ENCODE measurements around the gene DOCK8.

The DOCK8 gene

DNA sequence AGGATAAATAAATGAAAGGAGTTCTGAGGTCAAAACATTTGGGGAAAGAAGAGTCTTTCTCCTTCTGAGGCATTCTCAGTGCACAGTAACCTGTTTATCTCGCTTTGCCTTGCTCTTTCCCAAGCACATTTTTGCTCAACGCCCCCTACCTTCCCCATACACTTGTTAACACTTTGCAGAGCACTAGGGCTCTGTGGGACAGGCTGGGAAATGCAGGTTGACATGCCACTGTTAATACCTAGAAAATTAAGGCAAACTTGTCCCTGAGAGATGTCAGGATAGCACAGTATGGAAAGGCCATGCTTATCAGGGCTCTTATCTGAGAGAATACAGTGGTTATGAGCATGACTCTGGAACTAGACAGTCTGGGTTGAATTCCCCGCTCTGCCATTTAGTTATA, 152.0 kb downstream of the DOCK8 start:
- Histone ChIP-seq H3K4me1 (ENCODE audit: control insufficient read depth, insufficient read depth, low read length) (no peaks in the 10 kb centered on the region), H3K4me3 (ENCODE audit: low read length in 2 of 2) (no peak overlapping the region), H3K9me3 (ENCODE audit: control insufficient read depth in 2 of 2, low read length in 2 of 2) (no peaks in the 10 kb centered on the region), H3K9ac (ENCODE audit: low read length in 2 of 2) (no peak overlapping the region), H3K27me3 (ENCODE audit: control insufficient read depth in 1 of 2, insufficient read depth in 2 of 2, low read length in 2 of 2) (no peaks in the 10 kb centered on the region), H3K36me3 (ENCODE audit: control insufficient read depth in 2 of 2, insufficient read depth in 2 of 2, low read length in 2 of 2) (no peaks in the 10 kb centered on the region), H3K27ac (ENCODE audit: low read length) (no peak overlapping the region)

- Histone ChIP-seq H3K27ac (ENCODE audit: low read length) (no peak overlapping the region), H3K4me3 (ENCODE audit: low read length in 2 of 2) (no peak overlapping the region), H3K9me3 (ENCODE audit: control insufficient read depth in 2 of 2, low read length in 2 of 2) (no peaks in the 10 kb centered on the region), H3K9ac (ENCODE audit: low read length in 2 of 2) (no peak overlapping the region), H3K27me3 (ENCODE audit: control insufficient read depth in 1 of 2, insufficient read depth in 2 of 2, low read length in 2 of 2) (no peaks in the 10 kb centered on the region), H3K4me1 (ENCODE audit: control insufficient read depth, insufficient read depth, low read length) (no peaks in the 10 kb centered on the region), H3K36me3 (ENCODE audit: control insufficient read depth in 2 of 2, insufficient read depth in 2 of 2, low read length in 2 of 2) (no peaks in the 10 kb centered on the region)
These were observed 155.4 kb downstream of the DOCK8 start for GRCh38 chr9:370086-370485.

- no peaks in the 10 kb centered on the region for H3K36me3 ChIP-seq (ENCODE audit: control insufficient read depth in 2 of 2, insufficient read depth in 2 of 2, low read length in 2 of 2)
- no peaks in the 10 kb centered on the region for H3K4me1 ChIP-seq (ENCODE audit: control insufficient read depth, insufficient read depth, low read length)
- no peak overlapping the region for H3K9ac ChIP-seq (ENCODE audit: low read length in 2 of 2)
- H3K9me3 ChIP-seq (ENCODE audit: control insufficient read depth in 2 of 2, low read length in 2 of 2): no peaks in the 10 kb centered on the region
- no peak overlapping the region for H3K4me3 ChIP-seq (ENCODE audit: low read length in 2 of 2)
- H3K27me3 ChIP-seq (ENCODE audit: control insufficient read depth in 1 of 2, insufficient read depth in 2 of 2, low read length in 2 of 2): no peaks in the 10 kb centered on the region
- H3K27ac ChIP-seq (ENCODE audit: low read length): no peak overlapping the region
These were observed 156.7 kb downstream of the DOCK8 start for GRCh38 chr9:371349-371748.

GRCh38 chr9:372128-372527, 157.5 kb downstream of the DOCK8 start:
- Histone ChIP-seq H3K4me3 (ENCODE audit: low read length in 2 of 2) (no peak overlapping the region), H3K36me3 (ENCODE audit: control insufficient read depth in 2 of 2, insufficient read depth in 2 of 2, low read length in 2 of 2) (no peaks in the 10 kb centered on the region), H3K9me3 (ENCODE audit: control insufficient read depth in 2 of 2, low read length in 2 of 2) (no peaks in the 10 kb centered on the region), H3K27me3 (ENCODE audit: control insufficient read depth in 1 of 2, insufficient read depth in 2 of 2, low read length in 2 of 2) (peaks cover 0 to 2% of the 10 kb centered on the region in 2 donors), H3K9ac (ENCODE audit: low read length in 2 of 2) (no peak overlapping the region), H3K4me1 (ENCODE audit: control insufficient read depth, insufficient read depth, low read length) (no peaks in the 10 kb centered on the region), H3K27ac (ENCODE audit: low read length) (no peak overlapping the region)

DNA sequence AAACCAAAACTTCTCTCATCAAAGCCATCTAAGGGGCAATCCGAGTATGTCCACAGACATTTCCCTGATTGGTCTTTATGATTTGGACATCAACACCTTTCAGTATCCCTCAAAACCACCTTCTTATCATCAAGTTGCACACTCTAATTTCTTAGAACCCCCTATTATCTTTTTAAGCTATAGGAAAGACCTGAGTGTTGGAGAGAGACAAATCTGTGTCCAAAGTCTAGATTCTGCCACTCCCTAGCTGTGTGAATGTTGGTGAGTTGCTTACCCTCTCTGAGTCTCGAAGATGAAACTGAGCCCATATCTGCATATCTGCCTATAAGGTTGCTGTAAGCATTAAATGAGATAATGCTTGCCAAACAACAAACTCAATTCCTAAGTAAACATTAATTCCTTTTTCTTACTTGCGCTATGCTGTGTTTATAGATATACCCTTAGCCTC, 159.1 kb downstream of the DOCK8 start:
- Histone ChIP-seq H3K27ac (ENCODE audit: low read length) (no peak overlapping the region), H3K4me3 (ENCODE audit: low read length in 2 of 2) (no peak overlapping the region), H3K9ac (ENCODE audit: low read length in 2 of 2) (no peak overlapping the region), H3K4me1 (ENCODE audit: control insufficient read depth, insufficient read depth, low read length) (no peaks in the 10 kb centered on the region), H3K36me3 (ENCODE audit: control insufficient read depth in 2 of 2, insufficient read depth in 2 of 2, low read length in 2 of 2) (no peaks in the 10 kb centered on the region), H3K27me3 (ENCODE audit: control insufficient read depth in 1 of 2, insufficient read depth in 2 of 2, low read length in 2 of 2) (peaks cover 0 to 9% of the 10 kb centered on the region in 2 donors), H3K9me3 (ENCODE audit: control insufficient read depth in 2 of 2, low read length in 2 of 2) (no peaks in the 10 kb centered on the region)

DNA sequence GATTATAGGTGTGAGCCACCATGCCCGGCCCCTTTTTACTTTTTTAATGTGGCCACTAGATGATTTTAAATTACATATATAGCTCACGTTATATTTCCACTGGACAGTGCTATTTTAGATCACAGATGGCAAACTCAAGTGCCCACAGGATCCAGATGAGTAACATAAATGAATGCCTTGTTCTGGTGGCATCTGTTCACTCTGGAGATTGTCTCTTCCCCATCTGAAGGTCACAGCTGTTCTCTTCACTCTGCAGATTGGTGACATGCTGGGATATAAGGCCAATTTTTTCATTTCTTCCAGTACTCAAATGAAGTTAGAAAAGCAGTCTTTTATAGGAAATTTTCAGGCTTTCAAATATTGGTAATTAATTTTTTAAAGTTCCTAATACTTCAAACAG, 160.1 kb downstream of the DOCK8 start:
- Histone ChIP-seq H3K27ac (ENCODE audit: low read length) (no peak overlapping the region), H3K4me1 (ENCODE audit: control insufficient read depth, insufficient read depth, low read length) (no peaks in the 10 kb centered on the region), H3K4me3 (ENCODE audit: low read length in 2 of 2) (no peak overlapping the region), H3K9ac (ENCODE audit: low read length in 2 of 2) (no peak overlapping the region), H3K27me3 (ENCODE audit: control insufficient read depth in 1 of 2, insufficient read depth in 2 of 2, low read length in 2 of 2) (peaks cover 0 to 13% of the 10 kb centered on the region in 2 donors), H3K36me3 (ENCODE audit: control insufficient read depth in 2 of 2, insufficient read depth in 2 of 2, low read length in 2 of 2) (no peaks in the 10 kb centered on the region), H3K9me3 (ENCODE audit: control insufficient read depth in 2 of 2, low read length in 2 of 2) (no peaks in the 10 kb centered on the region)

DNA sequence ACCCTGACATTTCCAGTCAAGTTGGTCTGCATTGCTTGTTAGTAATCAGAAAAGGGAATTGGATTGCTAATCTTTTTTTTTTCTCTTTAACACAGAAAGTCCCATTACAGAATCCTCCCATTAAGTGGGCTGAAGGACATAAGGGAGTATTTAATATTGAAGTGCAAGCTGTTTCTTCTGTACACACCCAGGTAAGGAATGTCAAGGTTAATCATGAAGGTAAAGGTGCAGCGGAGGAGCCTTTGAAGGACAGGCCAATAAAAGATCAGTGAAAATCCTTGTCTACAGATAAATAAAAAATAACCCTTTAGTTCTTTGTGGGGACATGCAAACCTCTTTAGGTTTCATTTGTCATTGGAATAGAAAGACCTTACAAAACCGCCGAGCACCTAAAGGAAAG, 161.4 kb downstream of the DOCK8 start:
- H3K9ac ChIP-seq (ENCODE audit: low read length in 2 of 2): no peak overlapping the region
- peaks cover 0 to 13% of the 10 kb centered on the region in 2 donors for H3K27me3 ChIP-seq (ENCODE audit: control insufficient read depth in 1 of 2, insufficient read depth in 2 of 2, low read length in 2 of 2)
- H3K27ac ChIP-seq (ENCODE audit: low read length): no peak overlapping the region
- H3K36me3 ChIP-seq (ENCODE audit: control insufficient read depth in 2 of 2, insufficient read depth in 2 of 2, low read length in 2 of 2): no peaks in the 10 kb centered on the region
- no peaks in the 10 kb centered on the region for H3K4me1 ChIP-seq (ENCODE audit: control insufficient read depth, insufficient read depth, low read length)
- no peak overlapping the region for H3K4me3 ChIP-seq (ENCODE audit: low read length in 2 of 2)
- no peaks in the 10 kb centered on the region for H3K9me3 ChIP-seq (ENCODE audit: control insufficient read depth in 2 of 2, low read length in 2 of 2)

GRCh38 chr9:378263-378662, 163.6 kb downstream of the DOCK8 start:
- Histone ChIP-seq H3K4me3 (ENCODE audit: low read length in 2 of 2) (no peak overlapping the region), H3K27me3 (ENCODE audit: control insufficient read depth in 1 of 2, insufficient read depth in 2 of 2, low read length in 2 of 2) (peaks cover 0 to 13% of the 10 kb centered on the region in 2 donors), H3K9me3 (ENCODE audit: control insufficient read depth in 2 of 2, low read length in 2 of 2) (no peaks in the 10 kb centered on the region), H3K9ac (ENCODE audit: low read length in 2 of 2) (no peak overlapping the region), H3K27ac (ENCODE audit: low read length) (no peak overlapping the region), H3K4me1 (ENCODE audit: control insufficient read depth, insufficient read depth, low read length) (no peaks in the 10 kb centered on the region), H3K36me3 (ENCODE audit: control insufficient read depth in 2 of 2, insufficient read depth in 2 of 2, low read length in 2 of 2) (no peaks in the 10 kb centered on the region)

DNA sequence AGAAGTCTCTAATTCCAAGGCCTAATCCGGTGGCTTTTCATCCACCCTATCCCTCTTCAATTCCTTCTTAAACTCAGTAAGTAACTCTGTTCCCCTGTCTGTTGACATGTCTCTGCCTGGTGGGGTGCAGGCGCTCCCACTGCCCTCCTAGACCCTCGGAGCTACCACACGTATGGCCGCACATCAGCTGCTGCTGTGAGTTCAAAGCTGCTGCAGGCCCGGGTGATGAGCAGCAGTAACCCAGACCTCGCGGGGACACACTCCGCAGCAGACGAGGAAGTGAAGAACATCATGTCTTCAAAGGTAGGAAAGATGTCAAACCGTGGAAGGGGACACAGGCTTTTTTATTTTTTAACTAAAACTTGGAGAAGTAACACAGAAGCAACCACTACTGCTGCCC, 167.7 kb downstream of the DOCK8 start:
- no peak overlapping the region for H3K9ac ChIP-seq (ENCODE audit: low read length in 2 of 2)
- H3K4me3 ChIP-seq (ENCODE audit: low read length in 2 of 2): no peak overlapping the region
- no peaks in the 10 kb centered on the region for H3K9me3 ChIP-seq (ENCODE audit: control insufficient read depth in 2 of 2, low read length in 2 of 2)
- peaks cover 0 to 11% of the 10 kb centered on the region in 2 donors for H3K27me3 ChIP-seq (ENCODE audit: control insufficient read depth in 1 of 2, insufficient read depth in 2 of 2, low read length in 2 of 2)
- H3K4me1 ChIP-seq (ENCODE audit: control insufficient read depth, insufficient read depth, low read length): no peaks in the 10 kb centered on the region
- no peaks in the 10 kb centered on the region for H3K36me3 ChIP-seq (ENCODE audit: control insufficient read depth in 2 of 2, insufficient read depth in 2 of 2, low read length in 2 of 2)
- no peak overlapping the region for H3K27ac ChIP-seq (ENCODE audit: low read length)

- H3K36me3 ChIP-seq (ENCODE audit: control insufficient read depth in 2 of 2, insufficient read depth in 2 of 2, low read length in 2 of 2): no peaks in the 10 kb centered on the region
- no peak overlapping the region for H3K4me3 ChIP-seq (ENCODE audit: low read length in 2 of 2)
- no peaks in the 10 kb centered on the region for H3K9me3 ChIP-seq (ENCODE audit: control insufficient read depth in 2 of 2, low read length in 2 of 2)
- no peaks in the 10 kb centered on the region for H3K4me1 ChIP-seq (ENCODE audit: control insufficient read depth, insufficient read depth, low read length)
- peak overlapping the region in 1 of 2 donors; percentile 21 for H3K9ac ChIP-seq (ENCODE audit: low read length in 2 of 2)
- no peak overlapping the region for H3K27ac ChIP-seq (ENCODE audit: low read length)
- H3K27me3 ChIP-seq (ENCODE audit: control insufficient read depth in 1 of 2, insufficient read depth in 2 of 2, low read length in 2 of 2): no peaks in the 10 kb centered on the region
These were observed 171.2 kb downstream of the DOCK8 start for GRCh38 chr9:385818-386398.

DNA sequence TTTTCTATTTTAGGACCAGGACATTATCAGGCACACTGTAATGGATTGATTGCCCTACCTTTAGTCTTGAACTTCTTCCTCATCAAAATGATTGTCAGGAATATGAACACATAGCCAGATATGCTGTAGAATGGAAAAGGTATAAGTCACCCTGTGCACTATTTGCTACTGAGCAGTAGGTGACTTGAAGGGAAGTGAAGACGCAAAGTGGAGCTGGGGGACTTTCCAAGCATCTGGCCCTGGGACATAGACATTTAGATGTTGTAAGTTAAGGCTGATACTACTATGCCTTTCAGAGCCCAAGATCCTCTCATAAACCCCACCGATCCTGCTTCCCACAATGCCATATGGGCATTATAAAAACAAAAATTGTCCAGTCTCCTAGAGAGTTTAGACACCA, 174.5 kb downstream of the DOCK8 start:
- Histone ChIP-seq H3K9me3 (ENCODE audit: control insufficient read depth in 2 of 2, low read length in 2 of 2) (no peaks in the 10 kb centered on the region), H3K4me1 (ENCODE audit: control insufficient read depth, insufficient read depth, low read length) (no peaks in the 10 kb centered on the region), H3K4me3 (ENCODE audit: low read length in 2 of 2) (no peak overlapping the region), H3K9ac (ENCODE audit: low read length in 2 of 2) (no peak overlapping the region), H3K27me3 (ENCODE audit: control insufficient read depth in 1 of 2, insufficient read depth in 2 of 2, low read length in 2 of 2) (no peaks in the 10 kb centered on the region), H3K27ac (ENCODE audit: low read length) (no peak overlapping the region), H3K36me3 (ENCODE audit: control insufficient read depth in 2 of 2, insufficient read depth in 2 of 2, low read length in 2 of 2) (no peaks in the 10 kb centered on the region)
